ENCODE data around the gene EML2.

DNA sequence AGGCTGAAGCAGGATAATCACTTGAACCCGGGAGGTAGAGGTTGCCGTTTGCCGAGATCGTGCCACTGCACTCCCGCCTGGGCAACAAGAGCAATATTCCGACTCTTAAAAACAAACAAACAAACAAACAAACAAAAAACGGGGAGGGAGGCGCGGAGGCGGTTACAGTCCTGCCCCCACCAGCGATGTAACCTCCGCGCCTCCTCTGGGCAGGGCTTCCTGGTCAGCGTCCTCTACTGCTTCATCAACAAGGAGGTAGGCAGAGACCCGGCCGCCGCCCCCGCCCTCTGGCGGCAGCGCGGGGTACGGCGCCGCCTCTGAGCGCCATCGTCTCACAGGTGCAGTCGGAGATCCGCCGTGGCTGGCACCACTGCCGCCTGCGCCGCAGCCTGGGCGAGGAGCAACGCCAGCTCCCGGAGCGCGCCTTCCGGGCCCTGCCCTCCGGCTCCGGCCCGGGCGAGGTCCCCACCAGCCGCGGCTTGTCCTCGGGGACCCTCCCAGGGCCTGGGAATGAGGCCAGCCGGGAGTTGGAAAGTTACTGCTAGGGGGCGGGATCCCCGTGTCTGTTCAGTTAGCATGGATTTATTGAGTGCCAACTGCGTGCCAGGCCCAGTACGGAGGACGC lies 42.3 kb upstream of the EML2 start:
- TF ChIP-seq, protein P1, sequence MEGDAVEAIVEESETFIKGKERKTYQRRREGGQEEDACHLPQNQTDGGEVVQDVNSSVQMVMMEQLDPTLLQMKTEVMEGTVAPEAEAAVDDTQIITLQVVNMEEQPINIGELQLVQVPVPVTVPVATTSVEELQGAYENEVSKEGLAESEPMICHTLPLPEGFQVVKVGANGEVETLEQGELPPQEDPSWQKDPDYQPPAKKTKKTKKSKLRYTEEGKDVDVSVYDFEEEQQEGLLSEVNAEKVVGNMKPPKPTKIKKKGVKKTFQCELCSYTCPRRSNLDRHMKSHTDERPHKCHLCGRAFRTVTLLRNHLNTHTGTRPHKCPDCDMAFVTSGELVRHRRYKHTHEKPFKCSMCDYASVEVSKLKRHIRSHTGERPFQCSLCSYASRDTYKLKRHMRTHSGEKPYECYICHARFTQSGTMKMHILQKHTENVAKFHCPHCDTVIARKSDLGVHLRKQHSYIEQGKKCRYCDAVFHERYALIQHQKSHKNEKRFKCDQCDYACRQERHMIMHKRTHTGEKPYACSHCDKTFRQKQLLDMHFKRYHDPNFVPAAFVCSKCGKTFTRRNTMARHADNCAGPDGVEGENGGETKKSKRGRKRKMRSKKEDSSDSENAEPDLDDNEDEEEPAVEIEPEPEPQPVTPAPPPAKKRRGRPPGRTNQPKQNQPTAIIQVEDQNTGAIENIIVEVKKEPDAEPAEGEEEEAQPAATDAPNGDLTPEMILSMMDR (IDR thresholded peaks at IDR 0.05; ENCODE audit: borderline replicate concordance, extremely low read depth, low read length, poor library complexity, severe bottlenecking): peak; percentile 96
- TF ChIP-seq EZH2 (IDR thresholded peaks at IDR 0.05; ENCODE audit: borderline replicate concordance, low read depth, low read length, severe bottlenecking): no peak
